Lower leg skin (tissue), 4 donors: Measurements from ENCODE around the gene MED27. TPM values are rescaled to one million over a fixed set of nuclear protein-coding genes. Genes with fewer than 3 reads are reported as not detected.
A peak's percentile ranks its signal among the peaks of the same experiment; 100 is the strongest.

Experiments
- DNase-seq, 2 donors: peaks; one replicate each; pipeline ENCODE4 v3.0.0-alpha.2; 2019; ENCODE audit warnings: low spot score in 2 of 2
- H3K4me3 ChIP-seq: fragments of 200-600 bp; sonication (generic); 2 replicates; pipeline ENCODE4 v1.5.1; 2017; ENCODE audit warnings: mild to moderate bottlenecking, low read depth; ENCODE audit not compliant: poor library complexity, severe bottlenecking
- POLR2A ChIP-seq, 2 donors: fragments of 450-650 bp; IDR thresholded peaks; one replicate each; pipeline ENCODE4 v1.6.1; 2016 to 2017; ENCODE audit warnings: antibody characterized with exemption in 2 of 2, mild to moderate bottlenecking in 1 of 2, moderate library complexity in 1 of 2
- WGBS, 2 donors: methylation state at CpG; one replicate each; pipeline ENCODE4 v1.1.5; 2018; 5-methylcytosine and 5-hydroxymethylcytosine counted together
- intact Hi-C: fragments of 100-400 bp; cut with DNase I; formaldehyde crosslinking; loops from one replicate; pipeline ENCODE4 v1.15.0; 2023; ENCODE audit warnings: low total_unique reads
- total RNA-seq, 4 donors: library from RNA; depleted of rRNA; stranded (reverse); fragments of >200 nt; gene quantifications; one replicate each; pipeline ENCODE4 v1.1.0, GENCODE V29; 2016
- TF ChIP-seq, protein P1 (sequence below), 3 donors: fragments of 450-650 bp; IDR thresholded peaks; one replicate each; pipeline ENCODE4 v1.5.1; 2016; ENCODE audit warnings: antibody characterized with exemption in 3 of 3, mild to moderate bottlenecking in 3 of 3, moderate library complexity in 2 of 3

MED27 gene, protein sequence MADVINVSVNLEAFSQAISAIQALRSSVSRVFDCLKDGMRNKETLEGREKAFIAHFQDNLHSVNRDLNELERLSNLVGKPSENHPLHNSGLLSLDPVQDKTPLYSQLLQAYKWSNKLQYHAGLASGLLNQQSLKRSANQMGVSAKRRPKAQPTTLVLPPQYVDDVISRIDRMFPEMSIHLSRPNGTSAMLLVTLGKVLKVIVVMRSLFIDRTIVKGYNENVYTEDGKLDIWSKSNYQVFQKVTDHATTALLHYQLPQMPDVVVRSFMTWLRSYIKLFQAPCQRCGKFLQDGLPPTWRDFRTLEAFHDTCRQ
- 10 to 100 TPM; 15.4 to 20.3 (median 16.5) TPM for total RNA-seq

DNA sequence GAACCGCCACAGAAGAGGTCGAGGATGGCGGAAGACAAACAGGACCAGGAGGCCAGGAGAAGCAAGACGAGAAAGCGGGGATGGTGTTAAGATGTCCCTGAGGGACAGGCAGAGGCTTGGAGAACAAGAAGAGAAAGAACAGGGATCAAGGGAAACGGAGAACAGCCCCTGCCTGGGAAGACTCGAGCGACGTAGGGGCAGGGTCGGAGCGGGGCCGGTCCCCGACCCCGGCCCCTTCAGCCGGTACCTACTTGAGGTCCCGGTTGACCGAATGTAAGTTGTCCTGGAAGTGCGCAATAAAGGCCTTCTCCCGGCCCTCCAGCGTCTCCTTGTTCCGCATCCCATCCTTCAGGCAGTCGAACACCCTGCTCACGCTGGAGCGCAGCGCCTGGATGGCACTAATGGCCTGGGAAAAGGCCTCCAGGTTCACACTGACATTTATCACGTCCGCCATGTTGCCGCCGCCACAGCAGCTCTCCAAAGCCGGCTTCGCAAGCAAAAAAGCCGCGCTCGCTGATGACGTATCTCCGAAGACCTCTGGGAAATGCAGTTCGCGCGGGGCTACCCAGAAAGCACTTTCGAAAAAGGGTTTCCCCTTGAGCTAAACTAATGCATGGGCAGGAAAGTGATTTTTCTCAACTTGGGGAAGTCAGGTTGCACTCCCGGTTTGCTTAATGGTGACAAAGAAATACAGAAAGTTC lies at the start of gene MED27:
Gene MED27, minus strand, starts transcription at position 477 of the 701 bp plus-strand sequence. Its CDS starts 23 bp downstream, at position 454.
- DNase-seq, result peak; percentile 91 to 98
- H3K4me3 ChIP-seq, result peak within 1 kb of the TSS; percentile 52
- TF ChIP-seq POLR2A (IDR thresholded peaks at IDR 0.05), result no peak
- TF ChIP-seq, protein P1, sequence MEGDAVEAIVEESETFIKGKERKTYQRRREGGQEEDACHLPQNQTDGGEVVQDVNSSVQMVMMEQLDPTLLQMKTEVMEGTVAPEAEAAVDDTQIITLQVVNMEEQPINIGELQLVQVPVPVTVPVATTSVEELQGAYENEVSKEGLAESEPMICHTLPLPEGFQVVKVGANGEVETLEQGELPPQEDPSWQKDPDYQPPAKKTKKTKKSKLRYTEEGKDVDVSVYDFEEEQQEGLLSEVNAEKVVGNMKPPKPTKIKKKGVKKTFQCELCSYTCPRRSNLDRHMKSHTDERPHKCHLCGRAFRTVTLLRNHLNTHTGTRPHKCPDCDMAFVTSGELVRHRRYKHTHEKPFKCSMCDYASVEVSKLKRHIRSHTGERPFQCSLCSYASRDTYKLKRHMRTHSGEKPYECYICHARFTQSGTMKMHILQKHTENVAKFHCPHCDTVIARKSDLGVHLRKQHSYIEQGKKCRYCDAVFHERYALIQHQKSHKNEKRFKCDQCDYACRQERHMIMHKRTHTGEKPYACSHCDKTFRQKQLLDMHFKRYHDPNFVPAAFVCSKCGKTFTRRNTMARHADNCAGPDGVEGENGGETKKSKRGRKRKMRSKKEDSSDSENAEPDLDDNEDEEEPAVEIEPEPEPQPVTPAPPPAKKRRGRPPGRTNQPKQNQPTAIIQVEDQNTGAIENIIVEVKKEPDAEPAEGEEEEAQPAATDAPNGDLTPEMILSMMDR (IDR thresholded peaks at IDR 0.05), result no peak
- intact Hi-C loops, result no loop called here
- 0 to 2% methylated on average over 41 of the region's 41 CpGs for WGBS, 2 donors

DNA sequence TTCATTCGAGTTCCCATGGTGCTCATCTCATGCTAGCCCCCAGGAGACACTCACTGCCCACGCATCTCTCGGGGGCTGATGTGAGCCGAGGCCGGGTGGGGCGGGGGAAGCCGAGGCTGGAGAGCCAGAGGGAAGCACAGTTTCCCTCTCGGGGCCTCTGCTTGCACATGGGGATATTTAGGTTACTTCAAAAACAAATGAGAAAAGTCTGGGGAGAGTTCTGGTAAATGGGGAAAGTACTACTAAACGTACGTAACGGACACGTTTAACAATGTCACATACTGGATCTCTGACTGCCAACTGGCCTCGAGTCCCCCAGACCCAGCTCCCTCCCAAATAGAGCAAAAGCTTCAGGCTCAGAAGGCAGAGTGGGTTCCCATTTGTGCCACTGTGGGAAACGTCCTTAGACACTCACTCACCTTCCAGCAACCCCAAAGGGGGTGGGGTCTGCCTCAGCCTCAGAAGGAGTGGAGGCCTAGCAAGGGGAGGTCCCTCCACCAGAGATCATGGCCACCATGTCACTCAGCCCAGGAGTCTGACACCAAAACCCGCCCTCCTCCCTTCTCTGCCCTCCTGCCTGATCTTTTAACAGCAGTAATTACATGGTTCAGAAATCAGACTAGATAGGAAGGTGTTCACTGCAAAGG lies 48.3 kb upstream of the MED27 start:
- H3K4me3 ChIP-seq, result no peak overlapping the region
- TF ChIP-seq POLR2A (IDR thresholded peaks at IDR 0.05), result no peak
- TF ChIP-seq, protein P1 (IDR thresholded peaks at IDR 0.05), result no peak
- DNase-seq, result no peak
- intact Hi-C loops, result no loop called here
- WGBS, 2 donors, result 54 to 55% methylated on average over 15 of the region's 15 CpGs

DNA sequence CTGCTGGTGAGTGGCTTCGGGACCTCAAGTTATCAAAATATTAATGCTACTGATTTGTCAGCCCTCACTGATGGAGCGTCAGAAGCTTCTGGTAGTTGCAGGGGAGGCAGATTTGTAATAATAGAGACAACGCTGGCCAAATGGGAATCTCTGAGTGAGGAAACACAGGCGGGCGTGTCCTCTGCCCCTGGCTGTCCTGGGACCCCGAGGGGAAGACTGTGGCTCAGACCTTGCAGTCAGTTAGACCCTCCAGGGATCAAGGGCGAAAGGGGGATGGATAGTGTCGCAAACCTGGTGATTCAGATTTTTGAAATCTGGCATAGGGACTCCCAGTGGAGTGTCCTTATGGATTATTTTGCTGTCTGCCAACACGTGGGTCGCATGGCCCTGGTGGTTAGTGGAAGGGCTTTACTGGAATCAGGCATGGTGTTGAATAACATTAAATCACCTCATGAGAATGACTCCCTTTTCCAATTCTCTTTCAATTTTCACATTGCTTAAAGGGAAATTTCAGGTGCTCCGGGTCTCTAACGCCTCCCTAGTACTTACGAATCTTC lies 47.1 kb upstream of the MED27 start:
- no peak for DNase-seq
- intact Hi-C loops, result no loop called here
- no peak overlapping the region for H3K4me3 ChIP-seq
- TF ChIP-seq POLR2A (IDR thresholded peaks at IDR 0.05), result no peak
- TF ChIP-seq, protein P1 (IDR thresholded peaks at IDR 0.05), result no peak
- 63 to 66% methylated on average over 13 of the region's 13 CpGs for WGBS, 2 donors

DNA sequence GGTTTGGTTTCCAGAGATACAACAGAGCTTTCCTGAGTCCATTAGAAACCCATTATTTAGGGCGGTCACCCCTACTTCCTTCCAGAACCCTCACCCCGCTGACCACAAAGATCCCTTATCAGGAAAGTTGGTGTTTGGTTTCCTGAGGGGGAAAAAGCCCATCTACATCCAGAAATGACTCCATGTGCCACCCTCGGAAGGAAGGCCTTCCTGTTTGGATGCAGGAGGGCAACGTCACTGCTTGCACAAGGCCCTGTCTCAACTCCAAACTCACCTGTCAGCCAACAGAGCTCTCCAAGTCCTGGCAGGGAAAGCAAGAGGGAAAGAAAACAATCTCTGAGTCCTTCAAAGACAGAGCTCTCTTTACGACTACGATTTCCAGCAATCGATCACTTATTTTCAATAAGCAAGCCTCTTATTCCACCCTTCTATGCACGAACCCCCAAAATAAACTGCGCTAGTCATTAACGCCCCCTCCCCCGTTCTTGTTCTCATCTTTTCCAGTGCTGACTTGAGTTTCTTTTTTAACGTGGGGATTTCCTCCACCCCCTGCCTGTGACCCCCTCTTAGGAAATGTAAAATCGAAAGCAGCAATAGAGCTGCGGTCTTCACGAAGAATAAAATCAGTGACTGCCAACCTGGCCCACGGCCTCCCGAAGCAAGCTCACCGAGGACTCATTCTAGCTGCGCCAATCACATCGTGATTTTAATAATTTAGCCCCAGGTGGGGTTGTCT lies 46.4 kb upstream of the MED27 start:
- no peak overlapping the region for H3K4me3 ChIP-seq
- WGBS, 2 donors, result 57 to 61% methylated on average over 20 of the region's 20 CpGs
- no peak for DNase-seq
- TF ChIP-seq, protein P1 (IDR thresholded peaks at IDR 0.05), result no peak
- TF ChIP-seq POLR2A (IDR thresholded peaks at IDR 0.05), result no peak
- intact Hi-C loops, result no loop called here

DNA sequence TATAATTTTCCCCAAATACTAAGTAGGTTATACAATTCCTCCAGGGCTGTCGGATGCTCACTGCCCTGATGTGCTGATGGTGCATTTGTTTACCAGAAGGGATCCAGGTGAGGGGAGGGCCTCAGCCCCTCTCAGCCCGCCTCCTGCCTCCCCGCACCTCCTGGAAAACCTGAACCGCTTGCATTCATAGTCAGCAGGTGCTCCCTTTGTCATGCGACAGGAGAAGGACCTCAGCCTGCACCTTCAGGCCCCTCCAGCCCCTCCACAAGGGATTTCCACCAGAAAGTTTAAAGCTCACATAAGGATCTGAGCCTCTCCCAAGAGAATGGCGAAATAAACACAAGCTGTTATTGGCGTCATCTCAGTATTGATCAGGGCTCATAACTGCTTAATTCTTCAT lies 45.7 kb upstream of the MED27 start:
- intact Hi-C loops, result no loop called here
- TF ChIP-seq POLR2A (IDR thresholded peaks at IDR 0.05), result no peak
- TF ChIP-seq, protein P1 (IDR thresholded peaks at IDR 0.05), result no peak
- no peak for DNase-seq
- WGBS, 2 donors, result 28 to 30% methylated on average over 7 of the region's 7 CpGs
- no peak overlapping the region for H3K4me3 ChIP-seq
